Measurements from ENCODE around the gene CEP104.

The CEP104 gene

GRCh38 chr1:3893190-3893589 is 36.2 kb upstream of the CEP104 start:
- no peak for DNase-seq

GRCh38 chr1:3892748-3893147 is 35.7 kb upstream of the CEP104 start:
- no peak for DNase-seq

- no peak for DNase-seq
Measured at GRCh38 chr1:3891329-3891865, 34.4 kb upstream of the CEP104 start.

- no peak for DNase-seq
Measured at GRCh38 chr1:3890389-3891328, 33.6 kb upstream of the CEP104 start.

GRCh38 chr1:3889936-3890335 is 32.9 kb upstream of the CEP104 start:
- no peak for DNase-seq

- DNase-seq = no peak
Measured at GRCh38 chr1:3888301-3888700, 31.3 kb upstream of the CEP104 start.

GRCh38 chr1:3886691-3887090 is 29.7 kb upstream of the CEP104 start:
- no peak for DNase-seq

- DNase-seq = no peak
Measured at GRCh38 chr1:3886106-3886670, 29.2 kb upstream of the CEP104 start.

- DNase-seq = no peak
Measured at GRCh38 chr1:3885611-3886010, 28.6 kb upstream of the CEP104 start.

- no peak for DNase-seq
Measured at GRCh38 chr1:3884966-3885365, 28.0 kb upstream of the CEP104 start.

- no peak for DNase-seq
Measured at GRCh38 chr1:3883194-3883925, 26.3 kb upstream of the CEP104 start.

GRCh38 chr1:3881193-3881480 is 24.1 kb upstream of the CEP104 start:
- no peak for DNase-seq

GRCh38 chr1:3880429-3881192 is 23.6 kb upstream of the CEP104 start:
- no peak for DNase-seq

GRCh38 chr1:3879787-3880428 is 22.9 kb upstream of the CEP104 start:
- no peak for DNase-seq

- no peak for DNase-seq
Measured at GRCh38 chr1:3879099-3879498, 22.1 kb upstream of the CEP104 start.

- no peak for DNase-seq
Measured at GRCh38 chr1:3876716-3877115, 19.7 kb upstream of the CEP104 start.

GRCh38 chr1:3874736-3875135 is 17.7 kb upstream of the CEP104 start:
- no peak for DNase-seq

- DNase-seq = no peak
Measured at GRCh38 chr1:3872546-3872945, 15.5 kb upstream of the CEP104 start.

- DNase-seq = no peak
Measured at GRCh38 chr1:3871451-3871805, 14.4 kb upstream of the CEP104 start.

GRCh38 chr1:3869751-3870301 is 12.8 kb upstream of the CEP104 start:
- no peak for DNase-seq

GRCh38 chr1:3868464-3869006 is 11.5 kb upstream of the CEP104 start:
- DNase-seq = no peak

GRCh38 chr1:3865606-3866160 is 8.7 kb upstream of the CEP104 start:
- DNase-seq = no peak
